Common myeloid progenitor, CD34-positive (primary cell): Measurements from ENCODE around the gene CSAG2.
"Not testable (repeated sequence)": the region's sequence is repeated elsewhere in the genome, so short reads cannot be mapped to it uniquely, and the experiment has no call there.

Experiments
- CTCF ChIA-PET: fragments of 350-600 bp; sonication (Branson Sonifier 250); formaldehyde crosslinking; loops from one replicate; lab custom pipeline; 2021; ENCODE audit warnings: antibody characterized with exemption; lab: Charles Lee
- POLR2A ChIA-PET: fragments of 350-600 bp; sonication (Branson Sonifier 250); formaldehyde crosslinking; loops from one replicate; lab custom pipeline; 2021; ENCODE audit warnings: antibody characterized with exemption; lab: Charles Lee
- DNase-seq, 3 donors: peaks; one replicate each; pipeline versions ENCODE4 v3.0.0 to v3.0.0-alpha.2; 2013
- H3K27ac ChIP-seq, 2 experiments: 1 replicate in 1 of 2; 2 replicates in 1 of 2; pipeline ENCODE4 v1.7.0; 2013; ENCODE audit warnings: inconsistent platforms in 2 of 2, low read length in 2 of 2, mild to moderate bottlenecking in 2 of 2, low read depth in 1 of 2, moderate library complexity in 1 of 2; ENCODE audit not compliant: severe bottlenecking in 2 of 2, insufficient read depth in 1 of 2, poor library complexity in 1 of 2
- H3K27me3 ChIP-seq, 5 experiments: replicated peaks in 2 of 5; 1 replicate in 3 of 5; 2 replicates in 2 of 5; pipeline versions ENCODE4 v1.6.1 to v1.7.0; 2013; ENCODE audit warnings: low read length in 4 of 5, mild to moderate bottlenecking in 2 of 5, moderate library complexity in 2 of 5, inconsistent platforms in 1 of 5; ENCODE audit not compliant: insufficient read depth in 5 of 5, control insufficient read depth in 4 of 5
- H3K36me3 ChIP-seq, 4 experiments: 1 replicate in 2 of 4; 2 replicates in 2 of 4; pipeline versions ENCODE4 v1.6.1 to v1.7.0; 2013; ENCODE audit warnings: low read length in 3 of 4, control low read depth in 1 of 4, mild to moderate bottlenecking in 1 of 4; ENCODE audit not compliant: control insufficient read depth in 4 of 4, insufficient read depth in 4 of 4
- H3K4me1 ChIP-seq, 4 experiments: 1 replicate in 3 of 4; 2 replicates in 1 of 4; pipeline versions ENCODE4 v1.6.1 to v1.7.1; 2013; ENCODE audit warnings: low read length in 3 of 4, mild to moderate bottlenecking in 3 of 4, control low read depth in 1 of 4, inconsistent platforms in 1 of 4, moderate library complexity in 1 of 4; ENCODE audit not compliant: control insufficient read depth in 4 of 4, insufficient read depth in 4 of 4; ENCODE audit errors: control extremely low read depth in 1 of 4
- H3K4me3 ChIP-seq, 7 experiments: 1 replicate in 4 of 7; 2 replicates in 3 of 7; pipeline versions ENCODE4 v1.5.1 to v1.7.0; 2013; ENCODE audit warnings: mild to moderate bottlenecking in 7 of 7, low read length in 6 of 7, moderate library complexity in 6 of 7, inconsistent platforms in 2 of 7, low read depth in 2 of 7, control low read depth in 1 of 7; ENCODE audit not compliant: insufficient read depth in 4 of 7, control insufficient read depth in 1 of 7; ENCODE audit errors: extremely low read depth in 1 of 7
- H3K9me3 ChIP-seq, 5 experiments: 1 replicate in 4 of 5; 2 replicates in 1 of 5; pipeline versions ENCODE4 v1.6.1 to v1.7.1; 2013; ENCODE audit warnings: low read length in 4 of 5, mild to moderate bottlenecking in 2 of 5, inconsistent platforms in 1 of 5, low read depth in 1 of 5, moderate library complexity in 1 of 5; ENCODE audit not compliant: control insufficient read depth in 4 of 5, insufficient read depth in 2 of 5; ENCODE audit errors: control extremely low read depth in 1 of 5
- WGBS: methylation state at CpG from one replicate; pipeline ENCODE4 v1.1.5; 2013; ENCODE audit not compliant: insufficient coverage; 5-methylcytosine and 5-hydroxymethylcytosine counted together

The CSAG2 gene

GRCh38 chrX:152735101-152735500 is 26.0 kb upstream of the CSAG2 start:
- peaks cover 0 to 3% (median 0%) of the 10 kb centered on the region in 5 experiments for H3K27me3 ChIP-seq
- CTCF ChIA-PET = interaction anchor here (0.6 kb wide), 1 partner anchor 980 kb away, joined by 3 read pairs; no protein-coding TSS in a partner anchor

GRCh38 chrX:152734143-152734858 is 25.2 kb upstream of the CSAG2 start:
- H3K4me3 ChIP-seq, H3K4me1 ChIP-seq, H3K27me3 ChIP-seq, H3K36me3 ChIP-seq, DNase-seq, H3K27ac ChIP-seq, POLR2A ChIA-PET, H3K9me3 ChIP-seq: not testable (repeated sequence)
- CTCF ChIA-PET = interaction anchor here (0.6 kb wide), 1 partner anchor 979 kb away, joined by 3 read pairs; no protein-coding TSS in a partner anchor
- WGBS = 92% methylated on average over 18 of the region's 22 CpGs

More at GRCh38 chrX:152735101-152735500, 26.0 kb upstream of the CSAG2 start:
- Histone ChIP-seq H3K4me3 (no peak overlapping the region), H3K4me1 (no peaks in the 10 kb centered on the region), H3K27ac (no peak overlapping the region), H3K36me3 (no peaks in the 10 kb centered on the region), H3K9me3 (peaks cover 0 to 3% (median 0%) of the 10 kb centered on the region in 5 experiments)
- no peak for DNase-seq
- WGBS = 73% methylated on average over 2 of the region's 2 CpGs
- POLR2A ChIA-PET = no interaction called here

- CTCF ChIA-PET = no interaction called here
These were observed 24.3 kb upstream of the CSAG2 start, which contains the start of the genes CSAG1 and MAGEA12 for GRCh38 chrX:152733261-152733975. CSAG1 (minus strand) TSS chrX:152733721; CDS start chrX:152732460, 1,261 bp downstream. MAGEA12 (plus strand) TSS chrX:152733757; CDS start chrX:152736162, 2,405 bp downstream.

GRCh38 chrX:152725409-152725808 is 16.3 kb upstream of the CSAG2 start:
- ChIA-PET POLR2A (no interaction called here), CTCF (no interaction called here)
- no peak for DNase-seq
- peaks cover 0 to 1% (median 0%) of the 10 kb centered on the region in 5 experiments for H3K9me3 ChIP-seq
- H3K27ac ChIP-seq = no peak overlapping the region
- H3K36me3 ChIP-seq = no peaks in the 10 kb centered on the region
- H3K27me3 ChIP-seq = no peaks in the 10 kb centered on the region
- H3K4me1 ChIP-seq = no peaks in the 10 kb centered on the region
- H3K4me3 ChIP-seq = no peak overlapping the region
- WGBS = 84% methylated on average over 6 of the region's 7 CpGs

More at GRCh38 chrX:152733261-152733975, 24.3 kb upstream of the CSAG2 start, which contains the start of the genes CSAG1 and MAGEA12:
- H3K27ac ChIP-seq = no peak within 1 kb of the TSS
- peaks cover 0 to 3% (median 0%) of the 10 kb centered on the region in 5 experiments for H3K9me3 ChIP-seq
- WGBS = 92% methylated on average over 2 of the region's 21 CpGs
- POLR2A ChIA-PET = no interaction called here
- H3K4me1 ChIP-seq = no peaks in the 10 kb centered on the region
- H3K4me3 ChIP-seq = no peak within 1 kb of the TSS
- no peak for DNase-seq
- no peaks in the 10 kb centered on the region for H3K36me3 ChIP-seq
- peaks cover 0 to 3% (median 0%) of the 10 kb centered on the region in 5 experiments for H3K27me3 ChIP-seq

- WGBS = no CpG with 5 or more reads among the region's 35 CpGs
- H3K4me1 ChIP-seq, H3K27ac ChIP-seq, DNase-seq, H3K4me3 ChIP-seq, H3K36me3 ChIP-seq, CTCF ChIA-PET, H3K9me3 ChIP-seq, POLR2A ChIA-PET, H3K27me3 ChIP-seq: not testable (repeated sequence)
These were observed 5.0 kb upstream of the CSAG2 start, which contains the start of gene MAGEA2B for GRCh38 chrX:152713815-152714787. MAGEA2B (plus strand) TSS chrX:152714628; CDS start chrX:152717107, 2,479 bp downstream.

GRCh38 chrX:152713195-152713594 is 4.1 kb upstream of the CSAG2 start:
- whole genome bisulfite sequencing = no CpG with 5 or more reads among the region's 5 CpGs
- H3K27me3 ChIP-seq, H3K27ac ChIP-seq, H3K36me3 ChIP-seq, H3K4me1 ChIP-seq, POLR2A ChIA-PET, DNase-seq, H3K4me3 ChIP-seq, CTCF ChIA-PET, H3K9me3 ChIP-seq: not testable (repeated sequence)
